ENCODE measurements around the gene C4orf50.

DNA sequence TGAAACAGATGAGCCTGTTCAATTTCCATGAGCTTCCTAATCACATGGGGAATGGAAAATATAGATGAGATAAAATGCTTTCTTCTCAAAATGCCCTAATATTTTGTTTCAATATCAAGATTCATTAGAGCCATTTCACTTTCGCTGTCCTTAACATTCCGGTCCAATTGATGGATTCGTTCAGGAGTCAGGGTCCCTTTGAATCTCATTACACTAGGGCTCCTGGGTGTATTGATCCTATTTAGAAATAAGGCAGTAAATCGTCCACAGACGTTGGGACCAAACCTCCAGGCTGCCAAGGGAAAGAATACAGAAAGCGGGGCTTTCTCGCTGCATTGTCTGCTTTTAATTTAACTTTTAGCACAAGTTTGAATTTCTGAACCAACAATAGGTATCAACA, 104.8 kb downstream of the C4orf50 start:
- TF ChIP-seq YY1 (IDR thresholded peaks at IDR 0.05; ENCODE audit: low read depth, low read length): no peak
- TF ChIP-seq, protein P1, sequence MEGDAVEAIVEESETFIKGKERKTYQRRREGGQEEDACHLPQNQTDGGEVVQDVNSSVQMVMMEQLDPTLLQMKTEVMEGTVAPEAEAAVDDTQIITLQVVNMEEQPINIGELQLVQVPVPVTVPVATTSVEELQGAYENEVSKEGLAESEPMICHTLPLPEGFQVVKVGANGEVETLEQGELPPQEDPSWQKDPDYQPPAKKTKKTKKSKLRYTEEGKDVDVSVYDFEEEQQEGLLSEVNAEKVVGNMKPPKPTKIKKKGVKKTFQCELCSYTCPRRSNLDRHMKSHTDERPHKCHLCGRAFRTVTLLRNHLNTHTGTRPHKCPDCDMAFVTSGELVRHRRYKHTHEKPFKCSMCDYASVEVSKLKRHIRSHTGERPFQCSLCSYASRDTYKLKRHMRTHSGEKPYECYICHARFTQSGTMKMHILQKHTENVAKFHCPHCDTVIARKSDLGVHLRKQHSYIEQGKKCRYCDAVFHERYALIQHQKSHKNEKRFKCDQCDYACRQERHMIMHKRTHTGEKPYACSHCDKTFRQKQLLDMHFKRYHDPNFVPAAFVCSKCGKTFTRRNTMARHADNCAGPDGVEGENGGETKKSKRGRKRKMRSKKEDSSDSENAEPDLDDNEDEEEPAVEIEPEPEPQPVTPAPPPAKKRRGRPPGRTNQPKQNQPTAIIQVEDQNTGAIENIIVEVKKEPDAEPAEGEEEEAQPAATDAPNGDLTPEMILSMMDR (IDR thresholded peaks at IDR 0.05 in 2 of 3, conservative IDR thresholded peaks at IDR 0.05 in 1 of 3; ENCODE audit: control insufficient read depth in 2 of 3, extremely low read depth in 1 of 3, insufficient read depth in 1 of 3, low read depth in 3 of 3, low read length in 3 of 3): no peak
- TF ChIP-seq, protein P2, sequence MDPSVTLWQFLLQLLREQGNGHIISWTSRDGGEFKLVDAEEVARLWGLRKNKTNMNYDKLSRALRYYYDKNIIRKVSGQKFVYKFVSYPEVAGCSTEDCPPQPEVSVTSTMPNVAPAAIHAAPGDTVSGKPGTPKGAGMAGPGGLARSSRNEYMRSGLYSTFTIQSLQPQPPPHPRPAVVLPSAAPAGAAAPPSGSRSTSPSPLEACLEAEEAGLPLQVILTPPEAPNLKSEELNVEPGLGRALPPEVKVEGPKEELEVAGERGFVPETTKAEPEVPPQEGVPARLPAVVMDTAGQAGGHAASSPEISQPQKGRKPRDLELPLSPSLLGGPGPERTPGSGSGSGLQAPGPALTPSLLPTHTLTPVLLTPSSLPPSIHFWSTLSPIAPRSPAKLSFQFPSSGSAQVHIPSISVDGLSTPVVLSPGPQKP (IDR thresholded peaks at IDR 0.05; ENCODE audit: low read depth, low read length): no peak

All from GM12878 (cell line).